ENCODE measurements around the gene NFKB2.

The NFKB2 gene

DNA sequence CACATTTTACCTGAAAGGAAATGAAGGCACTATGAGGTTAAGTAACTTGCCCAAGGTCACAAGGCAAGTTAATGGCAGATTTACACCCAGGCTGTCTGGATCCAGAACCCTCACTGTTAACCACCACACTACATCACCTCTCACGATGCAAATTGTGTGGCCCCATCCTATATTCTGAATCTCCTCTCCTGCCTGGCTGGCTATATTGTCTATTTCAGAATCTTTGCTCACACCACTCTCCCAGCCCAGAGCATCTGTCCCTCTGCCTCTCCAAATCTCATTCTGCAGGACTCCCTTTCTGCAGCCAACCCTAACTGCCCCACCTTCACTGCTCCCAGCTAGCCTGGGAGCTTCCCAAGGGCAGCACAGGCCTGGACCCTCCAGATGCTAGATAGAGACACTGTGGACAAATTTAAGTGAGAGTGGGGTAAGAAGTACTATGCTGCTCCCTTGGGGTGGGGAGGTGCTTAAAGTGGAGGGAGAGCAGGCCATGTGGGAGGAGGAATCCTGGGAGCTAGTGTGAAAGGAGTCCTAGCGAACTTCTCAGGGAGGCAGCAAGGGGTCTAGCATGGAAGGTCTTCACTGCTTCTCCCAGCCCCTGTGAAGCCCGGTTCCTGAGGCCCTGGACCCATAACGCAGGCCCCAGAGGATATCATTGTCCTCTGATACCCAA is 36.1 kb downstream of the NFKB2 start:
- Histone ChIP-seq H3K9me3 (ENCODE audit: control insufficient read depth, insufficient read depth, low read depth, low read length) (no peaks in the 10 kb centered on the region), H3K36me3 (ENCODE audit: control insufficient read depth in 2 of 2, insufficient read depth in 1 of 2, low read length in 2 of 2) (peaks cover 0 to 4% of the 10 kb centered on the region in 2 experiments; a peak in 1 of 3 replicates), H3K27ac (ENCODE audit: extremely low read depth, low read depth, low read length) (peak overlapping the region; percentile 89), H3K4me1 (ENCODE audit: control insufficient read depth, insufficient read depth, low read length) (peaks cover 3% of the 10 kb centered on the region; the same call in 1 of the 2 replicates), H3K4me3 (ENCODE audit: low read depth, low read length) (peak overlapping the region; percentile 62)
- no peak for TF ChIP-seq ZNF600 (tag by site-specific recombination; IDR thresholded peaks at IDR 0.05)
- TF ChIP-seq, protein P1, sequence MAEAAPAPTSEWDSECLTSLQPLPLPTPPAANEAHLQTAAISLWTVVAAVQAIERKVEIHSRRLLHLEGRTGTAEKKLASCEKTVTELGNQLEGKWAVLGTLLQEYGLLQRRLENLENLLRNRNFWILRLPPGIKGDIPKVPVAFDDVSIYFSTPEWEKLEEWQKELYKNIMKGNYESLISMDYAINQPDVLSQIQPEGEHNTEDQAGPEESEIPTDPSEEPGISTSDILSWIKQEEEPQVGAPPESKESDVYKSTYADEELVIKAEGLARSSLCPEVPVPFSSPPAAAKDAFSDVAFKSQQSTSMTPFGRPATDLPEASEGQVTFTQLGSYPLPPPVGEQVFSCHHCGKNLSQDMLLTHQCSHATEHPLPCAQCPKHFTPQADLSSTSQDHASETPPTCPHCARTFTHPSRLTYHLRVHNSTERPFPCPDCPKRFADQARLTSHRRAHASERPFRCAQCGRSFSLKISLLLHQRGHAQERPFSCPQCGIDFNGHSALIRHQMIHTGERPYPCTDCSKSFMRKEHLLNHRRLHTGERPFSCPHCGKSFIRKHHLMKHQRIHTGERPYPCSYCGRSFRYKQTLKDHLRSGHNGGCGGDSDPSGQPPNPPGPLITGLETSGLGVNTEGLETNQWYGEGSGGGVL (tag by site-specific recombination; IDR thresholded peaks at IDR 0.05), result peak; percentile 59
- peak; percentile 72 for TF ChIP-seq ZNF341 (tag by site-specific recombination; IDR thresholded peaks at IDR 0.05; ENCODE audit: low read depth)
- TF ChIP-seq, protein P2, sequence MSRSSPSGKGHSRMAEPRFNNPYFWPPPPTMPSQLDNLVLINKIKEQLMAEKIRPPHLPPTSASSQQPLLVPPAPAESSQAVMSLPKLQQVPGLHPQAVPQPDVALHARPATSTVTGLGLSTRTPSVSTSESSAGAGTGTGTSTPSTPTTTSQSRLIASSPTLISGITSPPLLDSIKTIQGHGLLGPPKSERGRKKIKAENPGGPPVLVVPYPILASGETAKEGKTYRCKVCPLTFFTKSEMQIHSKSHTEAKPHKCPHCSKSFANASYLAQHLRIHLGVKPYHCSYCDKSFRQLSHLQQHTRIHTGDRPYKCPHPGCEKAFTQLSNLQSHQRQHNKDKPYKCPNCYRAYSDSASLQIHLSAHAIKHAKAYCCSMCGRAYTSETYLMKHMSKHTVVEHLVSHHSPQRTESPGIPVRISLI (tag by site-specific recombination; IDR thresholded peaks at IDR 0.05), result no peak
- TF ChIP-seq IKZF3 (tag by site-specific recombination; IDR thresholded peaks at IDR 0.05), result 0 out of 2 replicates have a peak, but pooled peaks have one; percentile 50
- TF ChIP-seq ZNF10 (tag by site-specific recombination; IDR thresholded peaks at IDR 0.05), result no peak
- peak; percentile 95 for TF ChIP-seq ZBTB17 (tag by site-specific recombination; IDR thresholded peaks at IDR 0.05)
- TF ChIP-seq, protein P3, sequence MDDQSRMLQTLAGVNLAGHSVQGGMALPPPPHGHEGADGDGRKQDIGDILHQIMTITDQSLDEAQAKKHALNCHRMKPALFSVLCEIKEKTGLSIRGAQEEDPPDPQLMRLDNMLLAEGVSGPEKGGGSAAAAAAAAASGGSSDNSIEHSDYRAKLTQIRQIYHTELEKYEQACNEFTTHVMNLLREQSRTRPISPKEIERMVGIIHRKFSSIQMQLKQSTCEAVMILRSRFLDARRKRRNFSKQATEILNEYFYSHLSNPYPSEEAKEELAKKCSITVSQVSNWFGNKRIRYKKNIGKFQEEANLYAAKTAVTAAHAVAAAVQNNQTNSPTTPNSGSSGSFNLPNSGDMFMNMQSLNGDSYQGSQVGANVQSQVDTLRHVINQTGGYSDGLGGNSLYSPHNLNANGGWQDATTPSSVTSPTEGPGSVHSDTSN (CRISPR knock-in tag; IDR thresholded peaks at IDR 0.05), result no peak
- peak; percentile 83; the same call in 1 of the 2 replicates for TF ChIP-seq ZNF76 (tag by site-specific recombination; IDR thresholded peaks at IDR 0.05; ENCODE audit: borderline replicate concordance, low read depth)
- ChIA-PET CTCF (interaction anchor here (0.8 to 3.7 kb wide), 8 partner anchors 8 to 165 kb away, joined by 3 to 14 read pairs (median 4); partner anchors contain the start of gene FBXL15), POLR2A (interaction anchor here (0.8 to 3.0 kb wide), 10 partner anchors 9 to 202 kb away, joined by 3 to 60 read pairs (median 8); partner anchors contain the start of genes C10orf95, FBXL15 and NFKB2)

DNA sequence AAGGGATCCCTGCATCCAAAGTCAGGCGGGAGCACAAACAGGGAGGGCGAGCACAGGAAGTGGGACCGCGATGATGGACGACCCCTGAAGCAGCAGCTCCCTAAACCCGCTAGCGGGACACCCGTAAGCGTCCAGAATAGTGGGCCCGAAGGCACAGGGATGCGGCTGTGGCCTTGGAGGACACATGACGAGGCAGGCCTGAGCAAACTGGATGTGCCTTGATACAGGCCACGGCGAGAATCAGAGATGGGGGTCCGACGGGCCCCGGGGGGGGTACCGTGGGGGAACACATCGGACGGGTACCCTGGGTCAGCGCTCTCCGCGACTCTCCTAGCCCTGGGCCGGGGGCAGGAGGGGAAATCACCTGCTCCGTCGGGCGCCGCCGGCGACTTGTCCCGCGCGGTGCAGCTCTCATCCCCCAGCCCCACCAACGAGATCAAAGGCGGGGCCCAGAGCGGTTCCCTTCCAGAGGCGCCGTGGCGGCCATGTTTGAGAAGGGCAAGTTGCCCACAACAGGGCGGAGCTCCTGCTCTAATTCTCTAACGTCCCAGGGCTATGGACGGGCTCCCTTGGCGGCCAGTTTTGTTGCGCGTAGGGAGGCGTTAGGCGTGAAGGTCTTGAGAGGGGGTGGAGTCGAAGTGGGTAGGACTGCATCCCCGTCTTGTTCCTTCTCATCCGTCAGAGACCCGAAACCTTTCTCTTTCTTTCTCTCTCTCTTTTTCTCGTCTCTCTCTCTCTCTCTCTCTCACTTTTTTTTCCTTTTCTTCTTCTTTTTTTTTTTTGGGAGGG is 36.9 kb downstream of the NFKB2 start, which contains the start of gene CUEDC2:
Gene CUEDC2, minus strand, starts transcription at position 413 of the 789 bp plus-strand sequence. CDS start 7,386 bp downstream, outside the sequence.
- peaks cover 3% of the 10 kb centered on the region; the same call in 1 of the 2 replicates for H3K4me1 ChIP-seq (ENCODE audit: control insufficient read depth, insufficient read depth, low read length)
- no peaks in the 10 kb centered on the region for H3K9me3 ChIP-seq (ENCODE audit: control insufficient read depth, insufficient read depth, low read depth, low read length)
- CTCF ChIA-PET, result interaction anchor here (0.6 to 3.7 kb wide), 10 partner anchors 9 to 359 kb away, joined by 3 to 14 read pairs (median 4); partner anchors contain the start of gene FBXL15
- H3K27ac ChIP-seq (ENCODE audit: extremely low read depth, low read depth, low read length), result peak within 1 kb of the TSS; percentile 89
- peaks cover 0 to 4% of the 10 kb centered on the region in 2 experiments; a peak in 1 of 3 replicates for H3K36me3 ChIP-seq (ENCODE audit: control insufficient read depth in 2 of 2, insufficient read depth in 1 of 2, low read length in 2 of 2)
- POLR2A ChIA-PET, result interaction anchor here (0.6 to 3.0 kb wide), 19 partner anchors 8 to 202 kb away, joined by 3 to 60 read pairs (median 5); partner anchors contain the start of genes ACTR1A, C10orf95, FBXL15 and NFKB2
- peak within 1 kb of the TSS; percentile 62 for H3K4me3 ChIP-seq (ENCODE audit: low read depth, low read length)
- no peak for TF ChIP-seq ZNF548 (tag by site-specific recombination; IDR thresholded peaks at IDR 0.05)
- TF ChIP-seq, protein P4, sequence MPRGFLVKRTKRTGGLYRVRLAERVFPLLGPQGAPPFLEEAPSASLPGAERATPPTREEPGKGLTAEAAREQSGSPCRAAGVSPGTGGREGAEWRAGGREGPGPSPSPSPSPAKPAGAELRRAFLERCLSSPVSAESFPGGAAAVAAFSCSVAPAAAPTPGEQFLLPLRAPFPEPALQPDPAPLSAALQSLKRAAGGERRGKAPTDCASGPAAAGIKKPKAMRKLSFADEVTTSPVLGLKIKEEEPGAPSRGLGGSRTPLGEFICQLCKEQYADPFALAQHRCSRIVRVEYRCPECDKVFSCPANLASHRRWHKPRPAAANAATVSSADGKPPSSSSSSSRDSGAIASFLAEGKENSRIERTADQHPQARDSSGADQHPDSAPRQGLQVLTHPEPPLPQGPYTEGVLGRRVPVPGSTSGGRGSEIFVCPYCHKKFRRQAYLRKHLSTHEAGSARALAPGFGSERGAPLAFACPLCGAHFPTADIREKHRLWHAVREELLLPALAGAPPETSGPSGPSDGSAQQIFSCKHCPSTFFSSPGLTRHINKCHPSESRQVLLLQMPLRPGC (tag by site-specific recombination; IDR thresholded peaks at IDR 0.05), result no peak
- TF ChIP-seq, protein P5, sequence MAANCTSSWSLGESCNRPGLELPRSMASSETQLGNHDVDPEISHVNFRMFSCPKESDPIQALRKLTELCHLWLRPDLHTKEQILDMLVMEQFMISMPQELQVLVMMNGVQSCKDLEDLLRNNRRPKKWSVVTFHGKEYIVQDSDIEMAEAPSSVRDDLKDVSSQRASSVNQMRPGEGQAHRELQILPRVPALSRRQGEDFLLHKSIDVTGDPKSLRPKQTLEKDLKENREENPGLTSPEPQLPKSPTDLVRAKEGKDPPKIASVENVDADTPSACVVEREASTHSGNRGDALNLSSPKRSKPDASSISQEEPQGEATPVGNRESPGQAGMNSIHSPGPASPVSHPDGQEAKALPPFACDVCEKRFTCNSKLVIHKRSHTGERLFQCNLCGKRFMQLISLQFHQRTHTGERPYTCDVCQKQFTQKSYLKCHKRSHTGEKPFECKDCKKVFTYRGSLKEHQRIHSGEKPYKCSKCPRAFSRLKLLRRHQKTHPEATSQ (tag by site-specific recombination; IDR thresholded peaks at IDR 0.05), result peak; percentile 78; the same call in 1 of the 2 replicates
- no peak for TF ChIP-seq BCL11A (tag by site-specific recombination; IDR thresholded peaks at IDR 0.05; ENCODE audit: low read depth)
- TF ChIP-seq, protein P6, sequence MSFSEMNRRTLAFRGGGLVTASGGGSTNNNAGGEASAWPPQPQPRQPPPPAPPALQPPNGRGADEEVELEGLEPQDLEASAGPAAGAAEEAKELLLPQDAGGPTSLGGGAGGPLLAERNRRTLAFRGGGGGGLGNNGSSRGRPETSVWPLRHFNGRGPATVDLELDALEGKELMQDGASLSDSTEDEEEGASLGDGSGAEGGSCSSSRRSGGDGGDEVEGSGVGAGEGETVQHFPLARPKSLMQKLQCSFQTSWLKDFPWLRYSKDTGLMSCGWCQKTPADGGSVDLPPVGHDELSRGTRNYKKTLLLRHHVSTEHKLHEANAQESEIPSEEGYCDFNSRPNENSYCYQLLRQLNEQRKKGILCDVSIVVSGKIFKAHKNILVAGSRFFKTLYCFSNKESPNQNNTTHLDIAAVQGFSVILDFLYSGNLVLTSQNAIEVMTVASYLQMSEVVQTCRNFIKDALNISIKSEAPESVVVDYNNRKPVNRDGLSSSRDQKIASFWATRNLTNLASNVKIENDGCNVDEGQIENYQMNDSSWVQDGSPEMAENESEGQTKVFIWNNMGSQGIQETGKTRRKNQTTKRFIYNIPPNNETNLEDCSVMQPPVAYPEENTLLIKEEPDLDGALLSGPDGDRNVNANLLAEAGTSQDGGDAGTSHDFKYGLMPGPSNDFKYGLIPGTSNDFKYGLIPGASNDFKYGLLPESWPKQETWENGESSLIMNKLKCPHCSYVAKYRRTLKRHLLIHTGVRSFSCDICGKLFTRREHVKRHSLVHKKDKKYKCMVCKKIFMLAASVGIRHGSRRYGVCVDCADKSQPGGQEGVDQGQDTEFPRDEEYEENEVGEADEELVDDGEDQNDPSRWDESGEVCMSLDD (tag by site-specific recombination; IDR thresholded peaks at IDR 0.05), result peak; percentile 87
- TF ChIP-seq, protein P7, sequence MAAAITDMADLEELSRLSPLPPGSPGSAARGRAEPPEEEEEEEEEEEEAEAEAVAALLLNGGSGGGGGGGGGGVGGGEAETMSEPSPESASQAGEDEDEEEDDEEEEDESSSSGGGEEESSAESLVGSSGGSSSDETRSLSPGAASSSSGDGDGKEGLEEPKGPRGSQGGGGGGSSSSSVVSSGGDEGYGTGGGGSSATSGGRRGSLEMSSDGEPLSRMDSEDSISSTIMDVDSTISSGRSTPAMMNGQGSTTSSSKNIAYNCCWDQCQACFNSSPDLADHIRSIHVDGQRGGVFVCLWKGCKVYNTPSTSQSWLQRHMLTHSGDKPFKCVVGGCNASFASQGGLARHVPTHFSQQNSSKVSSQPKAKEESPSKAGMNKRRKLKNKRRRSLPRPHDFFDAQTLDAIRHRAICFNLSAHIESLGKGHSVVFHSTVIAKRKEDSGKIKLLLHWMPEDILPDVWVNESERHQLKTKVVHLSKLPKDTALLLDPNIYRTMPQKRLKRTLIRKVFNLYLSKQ (tag by site-specific recombination; IDR thresholded peaks at IDR 0.05; ENCODE audit: borderline replicate concordance), result no peak
